Measurements from ENCODE around the gene SOAT2. TPM values are rescaled to one million over a fixed set of nuclear protein-coding genes. Genes with fewer than 3 reads are reported as not detected.
"Not testable (repeated sequence)": the region's sequence is repeated elsewhere in the genome, so short reads cannot be mapped to it uniquely, and the experiment has no call there.

SOAT2 gene
- total RNA-seq, 1 donor, result not detected

GRCh38 chr12:53091756-53092155 is 11.5 kb upstream of the SOAT2 start:
- TF ChIP-seq, protein P1, sequence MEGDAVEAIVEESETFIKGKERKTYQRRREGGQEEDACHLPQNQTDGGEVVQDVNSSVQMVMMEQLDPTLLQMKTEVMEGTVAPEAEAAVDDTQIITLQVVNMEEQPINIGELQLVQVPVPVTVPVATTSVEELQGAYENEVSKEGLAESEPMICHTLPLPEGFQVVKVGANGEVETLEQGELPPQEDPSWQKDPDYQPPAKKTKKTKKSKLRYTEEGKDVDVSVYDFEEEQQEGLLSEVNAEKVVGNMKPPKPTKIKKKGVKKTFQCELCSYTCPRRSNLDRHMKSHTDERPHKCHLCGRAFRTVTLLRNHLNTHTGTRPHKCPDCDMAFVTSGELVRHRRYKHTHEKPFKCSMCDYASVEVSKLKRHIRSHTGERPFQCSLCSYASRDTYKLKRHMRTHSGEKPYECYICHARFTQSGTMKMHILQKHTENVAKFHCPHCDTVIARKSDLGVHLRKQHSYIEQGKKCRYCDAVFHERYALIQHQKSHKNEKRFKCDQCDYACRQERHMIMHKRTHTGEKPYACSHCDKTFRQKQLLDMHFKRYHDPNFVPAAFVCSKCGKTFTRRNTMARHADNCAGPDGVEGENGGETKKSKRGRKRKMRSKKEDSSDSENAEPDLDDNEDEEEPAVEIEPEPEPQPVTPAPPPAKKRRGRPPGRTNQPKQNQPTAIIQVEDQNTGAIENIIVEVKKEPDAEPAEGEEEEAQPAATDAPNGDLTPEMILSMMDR (IDR thresholded peaks at IDR 0.05; ENCODE audit: extremely low read depth, low read depth, low read length), result no peak
- no peak overlapping the region for H3K4me2 ChIP-seq (ENCODE audit: insufficient read depth, low read length)

GRCh38 chr12:53093777-53094393 is 9.4 kb upstream of the SOAT2 start:
- H3K36me3 ChIP-seq (ENCODE audit: insufficient read depth, low read length), result no peaks in the 10 kb centered on the region
- H3K27me3 ChIP-seq (ENCODE audit: insufficient read depth, low read length), result no peaks in the 10 kb centered on the region
- H3K27ac ChIP-seq (ENCODE audit: low read depth, low read length), result no peak overlapping the region
- H3K4me2 ChIP-seq (ENCODE audit: insufficient read depth, low read length), result no peak overlapping the region
- H3K4me3 ChIP-seq (ENCODE audit: insufficient read depth, low read length), result no peak overlapping the region
- peaks cover 31% of the 10 kb centered on the region for H3K4me1 ChIP-seq (ENCODE audit: insufficient read depth, low read length)
- H2AFZ ChIP-seq (ENCODE audit: low read length), result no peak overlapping the region
- no peaks in the 10 kb centered on the region for H3K79me2 ChIP-seq (ENCODE audit: insufficient read depth, low read length)
- peak; percentile 11 for DNase-seq (ENCODE audit: insufficient read length, low spot score, missing footprints)
- H4K20me1 ChIP-seq (ENCODE audit: insufficient read depth, low read length), result no peaks in the 10 kb centered on the region
- H3K9me3 ChIP-seq (ENCODE audit: low read depth, low read length), result no peaks in the 10 kb centered on the region
- TF ChIP-seq, protein P1 (IDR thresholded peaks at IDR 0.05; ENCODE audit: extremely low read depth, low read depth, low read length), result no peak

More at GRCh38 chr12:53091756-53092155, 11.5 kb upstream of the SOAT2 start:
- Histone ChIP-seq H3K4me3 (ENCODE audit: insufficient read depth, low read length) (no peak overlapping the region), H2AFZ (ENCODE audit: low read length) (no peak overlapping the region), H3K36me3 (ENCODE audit: insufficient read depth, low read length) (no peaks in the 10 kb centered on the region), H3K27ac (ENCODE audit: low read depth, low read length) (no peak overlapping the region), H3K27me3 (ENCODE audit: insufficient read depth, low read length) (no peaks in the 10 kb centered on the region), H3K9me3 (ENCODE audit: low read depth, low read length) (no peaks in the 10 kb centered on the region), H3K79me2 (ENCODE audit: insufficient read depth, low read length) (no peaks in the 10 kb centered on the region), H3K4me1 (ENCODE audit: insufficient read depth, low read length) (peaks cover 12% of the 10 kb centered on the region), H4K20me1 (ENCODE audit: insufficient read depth, low read length) (no peaks in the 10 kb centered on the region)
- DNase-seq (ENCODE audit: insufficient read length, low spot score, missing footprints), result no peak

- Histone ChIP-seq H2AFZ (ENCODE audit: low read length) (no peak overlapping the region), H3K79me2 (ENCODE audit: insufficient read depth, low read length) (no peaks in the 10 kb centered on the region)
- TF ChIP-seq, protein P1 (IDR thresholded peaks at IDR 0.05; ENCODE audit: extremely low read depth, low read depth, low read length), result no peak
Measured at GRCh38 chr12:53094394-53094787, 8.9 kb upstream of the SOAT2 start.

DNA sequence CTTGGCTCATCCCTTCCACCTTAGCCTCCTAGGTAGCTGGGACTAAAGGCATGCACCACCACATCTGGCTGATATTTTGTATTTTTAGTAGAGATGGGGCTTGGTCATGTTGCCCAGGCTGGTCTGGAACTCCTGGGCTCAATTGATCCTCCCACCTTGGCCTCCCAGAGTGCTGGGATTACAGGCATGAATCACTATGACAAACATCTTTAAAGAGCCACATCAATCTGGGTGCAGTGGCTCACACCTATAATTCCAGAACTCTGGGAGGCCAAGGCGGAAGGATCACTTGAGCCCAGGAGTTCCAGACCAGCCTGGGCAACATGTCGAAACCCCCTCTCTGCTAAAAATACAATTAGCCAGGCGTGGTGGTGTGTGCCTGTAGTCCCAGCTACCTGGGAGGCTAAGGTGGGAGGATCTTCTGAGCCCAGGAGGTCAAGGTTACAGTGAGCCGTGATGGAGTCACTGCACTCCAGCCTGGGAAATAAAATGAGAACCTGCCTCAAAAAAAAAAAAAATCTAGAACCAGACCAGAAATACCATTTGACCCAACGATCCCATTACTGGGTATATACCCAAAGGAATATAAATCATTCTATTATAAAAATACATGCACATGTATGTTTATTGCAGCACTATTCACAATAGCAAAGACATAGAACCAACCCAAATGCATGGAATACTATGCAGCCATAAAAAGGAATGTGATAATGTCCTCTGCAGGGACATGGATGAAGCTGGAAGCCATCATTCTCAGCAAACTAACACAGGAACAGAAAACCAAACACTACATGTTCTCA is 8.3 kb upstream of the SOAT2 start:
- not testable (repeated sequence) for H3K9me3 ChIP-seq (ENCODE audit: low read depth, low read length); H4K20me1 ChIP-seq (ENCODE audit: insufficient read depth, low read length); H2AFZ ChIP-seq (ENCODE audit: low read length); DNase-seq (ENCODE audit: insufficient read length, low spot score, missing footprints); H3K27ac ChIP-seq (ENCODE audit: low read depth, low read length); H3K36me3 ChIP-seq (ENCODE audit: insufficient read depth, low read length); H3K4me3 ChIP-seq (ENCODE audit: insufficient read depth, low read length); H3K4me2 ChIP-seq (ENCODE audit: insufficient read depth, low read length); H3K79me2 ChIP-seq (ENCODE audit: insufficient read depth, low read length); H3K27me3 ChIP-seq (ENCODE audit: insufficient read depth, low read length)
- peaks cover 36% of the 10 kb centered on the region for H3K4me1 ChIP-seq (ENCODE audit: insufficient read depth, low read length)

More at GRCh38 chr12:53094394-53094787, 8.9 kb upstream of the SOAT2 start:
- H3K36me3 ChIP-seq (ENCODE audit: insufficient read depth, low read length), result no peaks in the 10 kb centered on the region
- H3K4me1 ChIP-seq (ENCODE audit: insufficient read depth, low read length), result peaks cover 36% of the 10 kb centered on the region
- no peak for DNase-seq (ENCODE audit: insufficient read length, low spot score, missing footprints)
- no peaks in the 10 kb centered on the region for H3K27me3 ChIP-seq (ENCODE audit: insufficient read depth, low read length)
- H4K20me1 ChIP-seq (ENCODE audit: insufficient read depth, low read length), result no peaks in the 10 kb centered on the region
- no peak overlapping the region for H3K4me3 ChIP-seq (ENCODE audit: insufficient read depth, low read length)
- H3K27ac ChIP-seq (ENCODE audit: low read depth, low read length), result no peak overlapping the region
- H3K4me2 ChIP-seq (ENCODE audit: insufficient read depth, low read length), result no peak overlapping the region
- no peaks in the 10 kb centered on the region for H3K9me3 ChIP-seq (ENCODE audit: low read depth, low read length)

DNA sequence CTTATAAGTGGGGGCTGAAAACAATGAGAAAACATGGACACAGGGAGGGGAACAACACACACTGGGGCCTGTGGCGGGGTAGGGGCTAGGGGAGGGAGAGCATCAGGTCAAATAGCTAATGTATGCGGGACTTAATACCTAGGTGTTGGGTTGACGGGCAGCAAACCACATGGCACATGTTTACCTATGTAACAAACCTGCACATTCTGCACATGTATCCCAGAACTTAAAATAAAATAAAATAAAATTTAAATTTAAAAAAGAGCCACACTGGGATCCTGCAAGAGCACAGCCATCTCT is 7.7 kb upstream of the SOAT2 start:
- H4K20me1 ChIP-seq (ENCODE audit: insufficient read depth, low read length); H3K9me3 ChIP-seq (ENCODE audit: low read depth, low read length); H3K4me3 ChIP-seq (ENCODE audit: insufficient read depth, low read length); H2AFZ ChIP-seq (ENCODE audit: low read length); H3K36me3 ChIP-seq (ENCODE audit: insufficient read depth, low read length); H3K4me2 ChIP-seq (ENCODE audit: insufficient read depth, low read length); DNase-seq (ENCODE audit: insufficient read length, low spot score, missing footprints); H3K79me2 ChIP-seq (ENCODE audit: insufficient read depth, low read length); H3K27me3 ChIP-seq (ENCODE audit: insufficient read depth, low read length): not testable (repeated sequence)
- Histone ChIP-seq H3K4me1 (ENCODE audit: insufficient read depth, low read length) (peaks cover 36% of the 10 kb centered on the region), H3K27ac (ENCODE audit: low read depth, low read length) (peak overlapping the region; percentile 92)
